Transverse colon (tissue), 3 donors: Measurements from ENCODE around the gene CEACAM21.

Experiments
- POLR2A ChIP-seq: fragments of 450-650 bp; IDR thresholded peaks from one replicate; pipeline ENCODE4 v1.6.1; 2016; ENCODE audit warnings: antibody characterized with exemption, mild to moderate bottlenecking, moderate library complexity
- POLR2AphosphoS5 ChIP-seq, 3 donors: sonication (generic); formaldehyde crosslinking; IDR thresholded peaks; one replicate each; pipeline ENCODE4 v1.6.1; 2016; ENCODE audit warnings: antibody characterized with exemption in 3 of 3

DNA sequence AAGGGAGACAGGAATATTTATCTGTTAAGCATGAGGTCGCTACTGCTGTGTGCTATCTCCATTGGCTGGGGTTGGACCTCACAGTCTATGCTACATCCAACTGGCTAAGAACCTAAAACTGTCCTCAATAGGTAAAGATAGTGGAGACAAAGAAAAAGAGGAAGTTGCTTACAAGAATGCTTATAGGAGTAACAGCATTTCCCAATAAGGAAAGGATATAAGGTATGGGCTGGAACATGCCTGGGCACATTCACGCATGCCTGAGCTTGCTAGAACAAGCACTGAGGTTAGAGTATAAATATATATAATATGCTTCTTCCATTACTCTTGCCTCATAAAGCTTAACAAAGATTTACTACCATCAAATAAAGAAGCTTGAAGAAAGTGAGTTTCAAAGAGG lies 47.9 kb upstream of the CEACAM21 start:
- TF ChIP-seq POLR2A (no peak), POLR2AphosphoS5 (IDR thresholded peaks at IDR 0.05) (no peak)
